Liver (tissue), 9 donors: Measurements from ENCODE around the gene TBL2. TPM values are rescaled to one million over a fixed set of nuclear protein-coding genes. Genes with fewer than 3 reads are reported as not detected.

Experiments
- DNase-seq: peaks from one replicate; pipeline ENCODE4 v3.0.0-alpha.2; 2017; ENCODE audit warnings: low spot score
- H3K27ac ChIP-seq, 2 donors: one replicate each; pipeline ENCODE4 v1.7.0; 2013; ENCODE audit warnings: inconsistent platforms in 2 of 2, low read length in 2 of 2, control low read depth in 1 of 2, low read depth in 1 of 2, mild to moderate bottlenecking in 1 of 2
- H3K27me3 ChIP-seq, 4 donors: one replicate each; pipeline versions ENCODE4 v1.6.1 to v1.7.0; 2013; ENCODE audit warnings: low read length in 3 of 4, inconsistent platforms in 1 of 4, mild to moderate bottlenecking in 1 of 4, moderate library complexity in 1 of 4; ENCODE audit not compliant: control insufficient read depth in 4 of 4, insufficient read depth in 4 of 4
- H3K36me3 ChIP-seq, 4 donors: one replicate each; pipeline versions ENCODE4 v1.6.1 to v1.7.0; 2013; ENCODE audit warnings: low read length in 3 of 4, mild to moderate bottlenecking in 3 of 4, low read depth in 1 of 4, moderate library complexity in 1 of 4; ENCODE audit not compliant: control insufficient read depth in 4 of 4, insufficient read depth in 3 of 4
- H3K4me1 ChIP-seq, 4 donors: one replicate each; pipeline versions ENCODE4 v1.6.1 to v1.7.0; 2013; ENCODE audit warnings: low read length in 3 of 4, mild to moderate bottlenecking in 3 of 4, moderate library complexity in 1 of 4; ENCODE audit not compliant: control insufficient read depth in 4 of 4, insufficient read depth in 4 of 4
- H3K4me3 ChIP-seq, 3 donors: one replicate each; pipeline versions ENCODE4 v1.6.1 to v1.7.0; 2013; ENCODE audit warnings: low read length in 3 of 3, control low read depth in 1 of 3, low read depth in 1 of 3, mild to moderate bottlenecking in 1 of 3
- H3K9ac ChIP-seq, 2 donors: one replicate each; pipeline ENCODE4 v1.7.0; 2013; ENCODE audit warnings: low read length in 2 of 2, mild to moderate bottlenecking in 2 of 2, moderate library complexity in 2 of 2, control low read depth in 1 of 2, low read depth in 1 of 2
- H3K9me3 ChIP-seq, 4 donors: one replicate each; pipeline versions ENCODE4 v1.6.1 to v1.7.0; 2013; ENCODE audit warnings: low read length in 3 of 4; ENCODE audit not compliant: control insufficient read depth in 4 of 4
- FOXA1 ChIP-seq: IDR thresholded peaks from 2 replicates; pipeline ENCODE4 v1.6.1; 2016; ENCODE audit warnings: antibody characterized with exemption
- FOXA2 ChIP-seq: IDR thresholded peaks from 2 replicates; pipeline ENCODE4 v1.6.1; 2016; ENCODE audit warnings: antibody characterized with exemption
- GABPA ChIP-seq, 2 donors: IDR thresholded peaks in 1 of 2; conservative IDR thresholded peaks in 1 of 2; 2 replicates each; pipeline ENCODE4 v1.6.1; 2016; ENCODE audit warnings: antibody characterized with exemption in 2 of 2, mild to moderate bottlenecking in 1 of 2, moderate library complexity in 1 of 2
- HNF4A ChIP-seq, 2 donors: conservative IDR thresholded peaks; 2 replicates each; pipeline ENCODE4 v1.6.1; 2016; ENCODE audit warnings: antibody characterized with exemption in 2 of 2, mild to moderate bottlenecking in 2 of 2
- JUND ChIP-seq, 2 donors: IDR thresholded peaks; 2 replicates each; pipeline ENCODE4 v1.6.1; 2016; ENCODE audit warnings: antibody characterized with exemption in 2 of 2
- MAX ChIP-seq: IDR thresholded peaks from 2 replicates; pipeline ENCODE4 v1.6.1; 2016; ENCODE audit warnings: antibody characterized with exemption
- NR2F2 ChIP-seq: IDR thresholded peaks from 2 replicates; pipeline ENCODE4 v1.6.1; 2016; ENCODE audit warnings: antibody characterized with exemption
- RXRA ChIP-seq, 2 donors: IDR thresholded peaks; 2 replicates each; pipeline ENCODE4 v1.6.1; 2017 to 2018; ENCODE audit warnings: antibody characterized with exemption in 2 of 2, mild to moderate bottlenecking in 1 of 2
- SP1 ChIP-seq: IDR thresholded peaks from 2 replicates; pipeline ENCODE4 v1.6.1; 2018; ENCODE audit warnings: antibody characterized with exemption, mild to moderate bottlenecking
- TAF1 ChIP-seq: conservative IDR thresholded peaks from 2 replicates; pipeline ENCODE4 v1.6.1; 2016; ENCODE audit warnings: antibody characterized with exemption, mild to moderate bottlenecking
- ZBTB33 ChIP-seq: IDR thresholded peaks from 2 replicates; pipeline ENCODE4 v1.6.1; 2016; ENCODE audit warnings: antibody characterized with exemption
- WGBS: extraction: QIAGEN DNeasy Blood & Tissue Kit; methylation state at CpG from one replicate; pipeline ENCODE4 v1.1.7; 2013; 5-methylcytosine and 5-hydroxymethylcytosine counted together
- polyA plus RNA-seq, 2 donors: library from polyadenylated mRNA; stranded (reverse) in 1 of 2; unstranded in 1 of 2; fragments of 200-250 nt in 1 of 2; fragments of >200 nt in 1 of 2; fragmentation: Nextera tagmentation in 1 of 2; extraction: Ambion mirVana in 1 of 2; gene quantifications; one replicate each; pipeline versions ENCODE4 v1.2.1 to v1.2.3, GENCODE V29; 2013 to 2015
- total RNA-seq, 2 donors: library from RNA; depleted of rRNA; stranded (reverse); fragments of >200 nt; gene quantifications; one replicate each; pipeline ENCODE4 v1.2.3, GENCODE V29; 2014
- TF ChIP-seq, protein P1 (sequence below): IDR thresholded peaks from 2 replicates; pipeline ENCODE4 v1.6.1; 2016; ENCODE audit warnings: antibody characterized with exemption, mild to moderate bottlenecking
- TF ChIP-seq, protein P2 (sequence below): IDR thresholded peaks from 2 replicates; pipeline ENCODE4 v1.6.1; 2016; ENCODE audit warnings: antibody characterized with exemption
- TF ChIP-seq, protein P3 (sequence below): fragments of 150-350 bp; IDR thresholded peaks from 2 replicates; pipeline ENCODE4 v1.5.1; 2017; ENCODE audit warnings: improper control_type of control experiment, low read depth, low read length; ENCODE audit not compliant: missing input control
- donor health status: healthy.
- donor health status: healthy.
- donor health status: healthy.
- donor health status: healthy.
- donor health status: healthy.

Gene TBL2
- total and polyA plus RNA-seq, 4 donors: 10.9 to 36.6 (median 19.0) TPM

DNA sequence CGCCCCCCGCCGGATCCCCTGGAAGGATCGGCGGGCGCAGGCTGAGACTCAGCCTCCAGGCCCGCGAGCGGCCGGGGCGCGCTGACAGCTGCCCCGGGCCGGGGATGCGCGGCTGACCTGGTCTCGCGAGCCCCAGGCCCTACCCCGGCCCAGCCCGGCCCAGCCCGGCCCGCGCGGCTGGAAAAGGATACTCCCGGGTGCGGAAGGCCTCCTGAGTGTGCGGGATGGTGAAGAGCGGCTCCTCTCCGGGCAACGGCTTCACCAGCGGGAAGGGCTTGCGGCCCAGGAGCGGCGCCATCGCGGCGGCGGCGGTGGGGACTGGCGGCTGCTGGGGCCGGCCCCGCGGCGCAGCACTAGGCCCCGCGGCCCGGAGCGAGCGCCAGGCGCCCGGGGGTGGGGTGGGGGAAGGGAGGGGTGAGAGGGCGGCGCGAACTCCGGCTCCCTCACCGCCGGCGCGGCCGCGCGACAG is 56.7 kb downstream of the TBL2 start:
- Histone ChIP-seq H3K27ac (peak overlapping the region; percentile 75 to 95), H3K4me1 (peaks cover 6 to 32% (median 20%) of the 10 kb centered on the region in 4 donors), H3K27me3 (no peaks in the 10 kb centered on the region), H3K9ac (peak overlapping the region in 1 of 2 donors; percentile 68), H3K4me3 (peak overlapping the region; percentile 64 to 100 (median 69)), H3K36me3 (peaks cover 0 to 1% (median 0%) of the 10 kb centered on the region in 4 donors), H3K9me3 (no peaks in the 10 kb centered on the region)
- WGBS: under 1% methylated on average over 62 of the region's 62 CpGs
- no peak for DNase-seq
- no peak for TF ChIP-seq ZBTB33
- no peak for TF ChIP-seq SP1
- TF ChIP-seq, protein P1, sequence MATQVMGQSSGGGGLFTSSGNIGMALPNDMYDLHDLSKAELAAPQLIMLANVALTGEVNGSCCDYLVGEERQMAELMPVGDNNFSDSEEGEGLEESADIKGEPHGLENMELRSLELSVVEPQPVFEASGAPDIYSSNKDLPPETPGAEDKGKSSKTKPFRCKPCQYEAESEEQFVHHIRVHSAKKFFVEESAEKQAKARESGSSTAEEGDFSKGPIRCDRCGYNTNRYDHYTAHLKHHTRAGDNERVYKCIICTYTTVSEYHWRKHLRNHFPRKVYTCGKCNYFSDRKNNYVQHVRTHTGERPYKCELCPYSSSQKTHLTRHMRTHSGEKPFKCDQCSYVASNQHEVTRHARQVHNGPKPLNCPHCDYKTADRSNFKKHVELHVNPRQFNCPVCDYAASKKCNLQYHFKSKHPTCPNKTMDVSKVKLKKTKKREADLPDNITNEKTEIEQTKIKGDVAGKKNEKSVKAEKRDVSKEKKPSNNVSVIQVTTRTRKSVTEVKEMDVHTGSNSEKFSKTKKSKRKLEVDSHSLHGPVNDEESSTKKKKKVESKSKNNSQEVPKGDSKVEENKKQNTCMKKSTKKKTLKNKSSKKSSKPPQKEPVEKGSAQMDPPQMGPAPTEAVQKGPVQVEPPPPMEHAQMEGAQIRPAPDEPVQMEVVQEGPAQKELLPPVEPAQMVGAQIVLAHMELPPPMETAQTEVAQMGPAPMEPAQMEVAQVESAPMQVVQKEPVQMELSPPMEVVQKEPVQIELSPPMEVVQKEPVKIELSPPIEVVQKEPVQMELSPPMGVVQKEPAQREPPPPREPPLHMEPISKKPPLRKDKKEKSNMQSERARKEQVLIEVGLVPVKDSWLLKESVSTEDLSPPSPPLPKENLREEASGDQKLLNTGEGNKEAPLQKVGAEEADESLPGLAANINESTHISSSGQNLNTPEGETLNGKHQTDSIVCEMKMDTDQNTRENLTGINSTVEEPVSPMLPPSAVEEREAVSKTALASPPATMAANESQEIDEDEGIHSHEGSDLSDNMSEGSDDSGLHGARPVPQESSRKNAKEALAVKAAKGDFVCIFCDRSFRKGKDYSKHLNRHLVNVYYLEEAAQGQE: no peak
- TF ChIP-seq FOXA2: no peak
- TF ChIP-seq FOXA1: no peak
- TF ChIP-seq MAX: no peak
- no peak for TF ChIP-seq RXRA (IDR thresholded peaks at IDR 0.05)
- TF ChIP-seq TAF1: no peak
- TF ChIP-seq NR2F2: no peak
- TF ChIP-seq GABPA (IDR thresholded peaks at IDR 0.05 in 1 of 2, conservative IDR thresholded peaks at IDR 0.05 in 1 of 2): no peak
- TF ChIP-seq, protein P2, sequence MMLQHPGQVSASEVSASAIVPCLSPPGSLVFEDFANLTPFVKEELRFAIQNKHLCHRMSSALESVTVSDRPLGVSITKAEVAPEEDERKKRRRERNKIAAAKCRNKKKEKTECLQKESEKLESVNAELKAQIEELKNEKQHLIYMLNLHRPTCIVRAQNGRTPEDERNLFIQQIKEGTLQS: no peak
- TF ChIP-seq HNF4A (conservative IDR thresholded peaks at IDR 0.05): no peak
- TF ChIP-seq, protein P3, sequence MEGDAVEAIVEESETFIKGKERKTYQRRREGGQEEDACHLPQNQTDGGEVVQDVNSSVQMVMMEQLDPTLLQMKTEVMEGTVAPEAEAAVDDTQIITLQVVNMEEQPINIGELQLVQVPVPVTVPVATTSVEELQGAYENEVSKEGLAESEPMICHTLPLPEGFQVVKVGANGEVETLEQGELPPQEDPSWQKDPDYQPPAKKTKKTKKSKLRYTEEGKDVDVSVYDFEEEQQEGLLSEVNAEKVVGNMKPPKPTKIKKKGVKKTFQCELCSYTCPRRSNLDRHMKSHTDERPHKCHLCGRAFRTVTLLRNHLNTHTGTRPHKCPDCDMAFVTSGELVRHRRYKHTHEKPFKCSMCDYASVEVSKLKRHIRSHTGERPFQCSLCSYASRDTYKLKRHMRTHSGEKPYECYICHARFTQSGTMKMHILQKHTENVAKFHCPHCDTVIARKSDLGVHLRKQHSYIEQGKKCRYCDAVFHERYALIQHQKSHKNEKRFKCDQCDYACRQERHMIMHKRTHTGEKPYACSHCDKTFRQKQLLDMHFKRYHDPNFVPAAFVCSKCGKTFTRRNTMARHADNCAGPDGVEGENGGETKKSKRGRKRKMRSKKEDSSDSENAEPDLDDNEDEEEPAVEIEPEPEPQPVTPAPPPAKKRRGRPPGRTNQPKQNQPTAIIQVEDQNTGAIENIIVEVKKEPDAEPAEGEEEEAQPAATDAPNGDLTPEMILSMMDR: no peak
- TF ChIP-seq JUND (IDR thresholded peaks at IDR 0.05): no peak
